HTERT RPE-1 (cell line): ENCODE measurements around the gene CEBPG.

Experiments
- in situ Hi-C: fragments of 300-500 bp; cut with MboI; formaldehyde crosslinking; loops from 4 replicates; pipeline ENCODE4 v1.14.3; 2020; ENCODE audit warnings: low sequenced_read_pairs

CEBPG gene

DNA sequence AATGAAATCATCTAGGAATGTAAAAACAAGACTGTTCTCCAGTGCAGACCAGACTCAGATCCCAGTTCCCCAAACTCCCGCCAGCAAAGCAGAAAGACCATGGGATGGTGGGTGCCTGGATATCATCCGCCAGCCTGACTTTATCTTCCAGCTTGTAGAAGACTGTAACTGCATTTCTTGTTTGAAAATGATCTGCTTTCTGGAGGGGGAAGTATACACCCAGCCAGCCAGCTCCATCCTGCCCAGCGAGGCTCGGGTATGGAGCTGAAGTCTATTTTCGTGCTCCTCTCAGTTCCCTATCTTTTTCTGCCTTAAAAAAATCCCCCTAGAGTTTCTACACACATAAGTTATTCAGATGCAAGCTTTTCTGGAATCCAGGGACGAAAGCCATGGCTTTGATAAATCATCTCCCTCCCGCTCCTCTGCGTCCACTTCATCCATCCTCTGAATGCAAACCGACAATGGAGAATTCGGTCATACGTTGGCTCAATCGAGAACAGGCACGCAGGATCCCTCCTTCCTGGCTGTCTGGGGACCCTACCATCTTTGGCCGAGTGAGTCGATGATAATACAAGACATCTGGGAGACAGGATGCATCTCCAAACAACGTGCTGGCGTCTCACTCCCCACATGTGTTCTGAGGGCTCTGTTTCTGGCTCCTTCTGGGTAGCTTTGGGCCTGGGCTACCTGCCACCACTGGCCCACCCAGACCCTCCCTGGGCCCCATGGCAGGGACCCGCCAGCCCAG, 31.2 kb downstream of the CEBPG start:
- in situ Hi-C loops = no loop called here

DNA sequence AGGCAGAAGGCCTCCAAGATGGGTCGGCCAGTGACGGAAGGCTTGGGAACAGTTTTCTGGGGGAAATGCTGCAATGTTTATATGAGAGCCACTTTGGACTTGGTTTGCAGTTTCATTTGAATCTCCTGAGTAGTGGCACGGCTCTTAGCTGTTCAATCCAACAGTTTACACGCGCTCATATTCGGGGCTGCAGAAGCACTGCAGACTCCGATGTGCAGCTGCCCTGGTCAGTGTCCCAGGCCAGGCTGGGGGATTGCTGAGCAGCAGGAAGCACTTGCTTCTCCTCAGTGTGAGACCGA, 31.7 kb downstream of the CEBPG start:
- in situ Hi-C loops = no loop called here

DNA sequence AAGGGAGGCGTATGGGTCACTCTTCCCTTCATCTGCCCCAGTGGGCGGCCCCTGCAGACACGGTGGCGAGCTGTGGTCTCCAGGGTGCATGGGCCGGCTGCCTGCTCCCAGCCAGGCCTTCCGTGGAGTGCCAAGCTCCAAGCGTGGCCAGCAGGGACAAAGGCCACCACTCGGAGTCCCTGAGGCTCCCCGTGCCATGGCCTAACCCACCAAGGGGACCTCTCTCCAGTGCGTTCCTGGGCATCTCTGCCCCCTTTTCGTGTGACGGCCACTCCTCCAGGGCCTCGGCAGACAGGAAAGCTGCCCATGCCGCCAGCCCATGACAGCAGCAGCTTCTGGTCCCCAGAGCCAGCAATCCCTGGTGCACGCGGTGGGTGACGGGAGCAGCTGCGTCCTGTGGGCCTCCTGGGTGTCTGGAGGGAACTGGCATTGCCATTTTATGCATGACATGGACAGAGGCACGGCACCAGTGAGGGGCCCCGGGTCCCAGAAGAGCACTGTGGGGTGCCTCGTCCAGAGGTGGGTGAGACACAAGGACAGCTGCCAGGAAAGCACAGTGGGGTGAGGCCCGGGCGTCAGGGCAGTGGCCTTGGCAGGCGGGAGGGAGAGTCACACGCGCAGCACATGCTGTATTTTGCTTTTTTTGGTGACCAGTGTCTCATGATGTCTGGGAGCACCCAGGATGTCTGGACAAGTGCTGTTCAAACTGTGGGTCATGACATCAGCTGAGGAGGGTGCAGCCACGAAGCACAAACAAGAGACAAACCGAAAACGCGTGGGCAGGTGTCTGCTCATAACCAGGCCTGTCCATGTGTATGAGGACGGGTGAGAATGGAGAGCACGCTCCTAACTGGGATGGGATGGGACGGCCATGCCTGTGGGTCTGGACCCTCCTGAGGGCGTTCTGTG, 32.3 kb downstream of the CEBPG start:
- in situ Hi-C loops = no loop called here

DNA sequence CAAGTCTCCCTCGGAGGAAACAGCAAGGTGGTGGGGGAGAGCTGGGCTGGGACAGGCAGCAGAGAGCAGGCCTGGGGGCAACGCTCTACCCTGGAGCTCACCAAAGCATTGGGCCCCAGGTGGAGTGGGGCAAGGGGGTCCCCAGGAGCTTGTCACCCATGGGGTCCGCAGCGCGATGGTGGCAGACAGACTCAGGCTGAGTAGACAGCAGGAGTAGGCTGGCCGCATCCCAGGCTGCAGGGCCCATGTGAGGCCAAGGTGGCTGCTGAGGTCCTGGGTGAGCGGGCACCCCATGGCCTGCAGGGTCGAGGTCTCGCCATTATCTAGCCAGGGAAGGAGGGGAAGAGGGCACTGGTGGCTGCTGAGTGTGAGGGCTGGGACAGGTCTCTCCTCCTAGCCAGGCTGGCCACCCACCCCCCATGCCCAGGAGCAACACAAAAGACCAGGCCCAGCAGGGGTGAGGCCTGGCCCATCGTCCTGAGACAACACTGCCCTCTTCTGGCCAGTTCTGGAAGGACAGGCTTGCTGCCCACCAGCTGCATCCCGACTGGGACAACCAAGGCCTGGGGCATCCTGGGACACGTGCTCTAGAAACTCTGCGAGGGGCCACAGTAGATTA, 33.1 kb downstream of the CEBPG start:
- in situ Hi-C loops = no loop called here

DNA sequence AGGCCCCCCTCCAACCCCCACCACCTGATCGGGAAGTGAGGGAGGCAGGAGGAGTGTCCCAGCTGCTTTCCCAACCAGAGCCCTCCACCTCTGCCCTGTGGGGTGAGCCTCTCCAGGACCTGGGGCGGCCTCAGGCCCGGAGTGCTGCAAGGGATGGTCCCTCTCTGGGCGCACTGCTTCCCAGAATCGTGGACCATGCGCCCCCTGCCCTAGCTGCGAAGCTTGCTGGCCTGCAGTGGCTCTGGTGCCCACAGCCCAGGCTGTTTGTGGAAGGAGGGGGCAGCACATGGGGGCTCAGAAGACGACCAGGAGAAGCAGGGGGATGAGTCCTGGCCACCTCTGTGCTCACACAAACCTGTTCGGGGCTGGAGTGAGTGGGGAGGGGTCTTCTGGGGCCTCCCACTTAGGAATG, 33.6 kb downstream of the CEBPG start:
- in situ Hi-C loops = no loop called here

DNA sequence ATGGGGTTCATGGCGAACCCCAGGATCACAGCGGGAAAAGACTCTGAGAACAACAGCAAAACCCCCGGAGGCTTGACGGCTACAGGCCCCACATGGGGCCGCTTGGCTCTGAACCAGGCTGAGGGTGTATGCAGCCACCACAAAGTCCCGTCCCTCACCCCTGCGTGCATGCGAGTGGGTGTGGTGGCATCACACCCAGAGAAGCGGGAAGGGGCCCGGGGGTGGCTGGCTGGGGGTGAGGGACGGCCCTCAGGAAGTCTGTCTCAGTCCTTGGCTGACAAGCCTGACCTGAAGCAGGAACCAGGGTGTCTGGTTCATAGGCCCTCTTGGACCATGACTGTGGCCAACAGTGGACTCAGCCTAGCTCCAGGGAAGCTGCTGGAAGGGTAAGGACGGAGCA, 34.2 kb downstream of the CEBPG start:
- in situ Hi-C loops = no loop called here

DNA sequence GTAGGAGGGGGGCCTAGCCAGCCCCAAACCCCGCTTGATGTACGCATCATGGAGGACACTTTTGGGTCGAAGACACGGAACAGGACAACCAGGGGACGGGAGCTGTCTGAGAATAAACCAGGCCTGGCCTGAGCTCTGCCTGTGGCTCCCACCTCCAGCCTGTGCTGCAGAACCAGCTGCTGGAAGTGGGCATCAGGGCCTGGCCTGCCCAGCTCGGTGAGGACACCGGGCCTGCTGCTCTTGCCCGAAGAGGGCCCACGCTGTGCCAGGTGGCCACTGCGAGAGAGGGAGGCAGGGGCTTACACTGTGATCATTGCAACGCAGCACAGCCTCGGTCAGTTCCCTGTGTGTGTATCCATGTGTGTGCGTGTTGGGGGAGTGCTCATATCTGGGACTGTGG, 34.6 kb downstream of the CEBPG start:
- in situ Hi-C loops = no loop called here

DNA sequence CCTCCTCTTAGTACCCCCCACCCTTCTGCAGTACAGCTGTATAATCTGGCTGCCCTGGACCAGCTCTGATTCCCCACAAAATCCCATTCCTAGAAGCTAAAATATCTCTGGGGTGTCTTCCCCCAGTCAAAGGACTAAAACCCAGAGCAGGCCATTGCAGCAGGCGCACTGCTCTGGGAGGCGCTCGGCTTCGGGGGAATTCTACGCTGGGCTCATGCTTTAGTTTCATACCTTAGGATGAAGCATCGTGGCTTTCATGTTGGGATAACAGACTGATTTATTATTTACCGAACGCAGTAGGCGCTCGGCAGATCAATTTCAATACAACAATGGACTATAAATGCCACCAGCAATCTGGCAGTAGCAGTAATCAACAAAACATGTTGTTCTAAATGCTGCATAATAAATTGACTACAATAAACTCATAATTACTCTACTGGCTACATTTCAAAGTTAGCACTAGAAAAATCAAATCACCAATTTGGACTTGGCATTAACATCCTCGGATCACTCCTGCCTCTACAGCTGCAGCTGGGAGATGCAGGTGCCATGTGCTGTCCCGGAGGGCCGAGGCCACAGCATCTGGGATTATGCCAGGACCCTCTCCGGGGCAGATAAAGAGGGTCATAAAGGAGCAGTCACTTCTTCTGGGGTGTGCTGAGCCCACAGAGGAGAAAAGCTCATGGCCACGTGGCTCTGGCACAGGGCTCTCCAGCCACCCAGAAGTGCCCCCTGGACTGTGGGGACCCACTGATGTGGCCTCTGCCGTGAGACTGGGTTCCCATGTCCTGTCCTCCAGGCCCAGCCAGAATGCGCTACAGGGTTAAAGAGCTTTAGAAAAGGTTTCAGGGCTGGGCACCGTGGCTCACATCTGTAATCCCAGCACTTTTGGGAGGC, 35.3 kb downstream of the CEBPG start:
- in situ Hi-C loops = no loop called here

DNA sequence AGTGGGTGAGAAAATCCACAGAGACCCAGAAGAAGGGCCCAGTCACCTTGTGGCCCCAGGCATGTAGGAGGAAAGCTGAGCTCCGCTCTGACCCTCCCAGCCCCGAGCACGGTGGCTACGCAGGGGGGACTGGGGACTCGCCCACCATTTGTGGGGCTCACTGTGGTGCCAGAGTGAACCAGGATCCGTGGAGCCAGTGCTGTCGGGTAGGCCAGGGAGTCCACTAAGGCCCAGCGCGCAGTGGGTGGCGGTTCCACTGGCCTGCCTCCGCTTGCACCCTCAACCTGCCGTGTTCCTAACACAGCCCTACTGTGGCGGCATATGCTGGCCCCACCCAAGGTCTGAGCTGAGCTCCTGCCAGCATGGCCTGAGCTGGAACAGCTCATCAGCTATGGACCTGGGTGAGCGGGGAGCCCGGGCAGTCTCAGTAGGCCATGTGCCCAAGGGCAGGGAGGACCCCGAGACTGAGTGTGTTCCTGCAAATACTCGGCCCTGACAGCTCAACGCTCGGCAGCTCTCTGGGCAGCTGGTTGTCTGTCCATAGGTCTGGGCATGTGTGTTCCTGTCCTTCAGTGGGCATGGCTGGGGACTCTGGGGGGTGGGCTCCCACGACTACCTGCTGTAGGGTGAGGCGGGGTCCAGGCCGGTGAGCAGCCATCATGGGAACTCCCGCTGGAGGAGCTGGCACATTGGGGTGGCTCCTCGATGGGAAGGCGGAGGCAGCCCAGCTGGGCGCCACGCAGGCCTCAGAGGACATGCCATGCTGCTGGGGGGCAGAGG, 36.6 kb downstream of the CEBPG start:
- in situ Hi-C loops = no loop called here

DNA sequence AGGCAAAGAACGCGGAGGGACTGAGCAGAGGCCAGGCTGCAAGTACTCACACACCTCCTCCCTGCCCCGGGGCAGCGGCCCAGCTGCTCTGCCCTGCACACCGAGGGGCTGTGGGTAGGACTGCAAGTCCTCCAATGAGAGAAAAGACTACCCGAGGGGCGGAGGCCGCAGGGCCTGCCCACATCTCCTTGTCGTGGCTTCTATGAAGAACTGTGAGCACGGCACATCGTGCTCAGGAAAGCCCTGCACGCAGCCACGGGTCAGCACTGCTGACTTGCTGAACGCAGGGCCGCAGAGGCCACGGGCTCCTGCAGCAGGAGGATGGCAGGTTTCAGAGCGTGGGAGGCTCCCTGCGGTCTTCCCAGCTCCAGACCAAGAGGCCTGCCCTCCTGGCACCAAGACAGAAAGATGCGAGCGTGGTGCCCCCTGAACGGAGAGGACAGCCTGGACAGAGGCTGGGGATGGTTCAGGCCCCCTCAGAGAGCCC, 37.4 kb downstream of the CEBPG start:
- in situ Hi-C loops = no loop called here

DNA sequence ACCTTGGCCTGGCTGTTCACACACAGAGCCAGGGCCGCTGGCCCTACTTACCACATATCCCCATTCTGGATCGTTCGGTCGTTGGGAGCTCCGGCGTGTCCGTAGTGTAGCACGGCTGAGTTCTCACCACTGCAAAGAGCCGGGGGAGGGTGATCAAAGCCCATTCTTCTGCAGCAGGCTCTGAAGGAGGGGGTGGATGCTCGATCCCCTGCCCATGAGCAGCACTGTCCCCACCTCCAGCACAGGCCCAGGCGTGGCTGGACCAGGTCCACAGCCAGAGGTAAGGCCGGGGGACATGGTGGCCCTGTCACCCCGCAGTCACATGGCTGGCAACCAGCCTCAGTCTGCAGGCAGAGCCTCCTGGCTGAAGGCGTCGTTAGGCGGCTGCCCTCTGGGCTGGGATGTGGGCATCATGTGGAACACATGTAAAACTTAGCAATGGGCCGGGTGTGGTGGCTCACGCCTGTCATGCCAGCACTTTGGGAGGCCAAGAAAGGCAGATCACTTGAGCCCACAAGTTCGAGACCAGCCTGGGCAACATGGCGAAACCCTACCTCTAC, 38.2 kb downstream of the CEBPG start:
- in situ Hi-C loops = no loop called here

DNA sequence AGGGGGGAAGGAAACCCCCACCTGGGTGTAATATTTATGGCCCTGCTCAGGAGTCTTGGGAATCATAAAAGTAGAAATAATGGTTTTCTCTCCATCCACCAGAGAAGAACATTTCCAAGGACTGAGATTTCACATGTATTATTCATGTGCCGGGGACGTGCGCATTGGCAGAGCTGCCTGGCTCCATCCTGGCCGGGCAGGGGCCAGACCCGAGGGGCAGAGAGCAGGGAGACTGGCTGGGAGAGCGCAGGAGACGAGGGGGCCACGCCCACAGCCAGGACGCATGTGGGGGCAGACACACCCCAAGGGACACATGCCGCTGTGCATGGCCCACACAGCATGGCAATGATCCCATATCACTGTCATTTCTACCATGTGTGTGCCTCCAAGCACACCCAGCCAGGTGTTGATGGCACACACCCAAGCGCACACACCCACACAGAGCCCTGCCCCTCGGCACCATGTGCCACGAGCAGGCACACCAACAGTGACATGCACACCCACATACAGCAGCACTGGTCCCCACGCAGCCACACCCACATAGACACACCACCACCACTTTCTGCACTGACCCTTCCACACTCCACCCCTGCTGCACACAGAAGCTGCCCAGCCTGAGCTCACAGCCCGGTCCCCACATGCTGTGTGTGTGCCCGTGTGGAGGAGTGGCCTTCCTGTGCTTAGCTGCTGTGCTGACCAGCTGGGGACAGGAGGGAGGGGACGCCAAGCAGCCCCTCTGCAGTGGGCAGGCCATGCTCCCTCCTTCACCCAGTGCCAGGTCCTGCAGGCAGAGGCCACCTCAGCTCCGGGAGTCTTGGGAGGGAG, 39.3 kb downstream of the CEBPG start:
- in situ Hi-C loops = no loop called here

DNA sequence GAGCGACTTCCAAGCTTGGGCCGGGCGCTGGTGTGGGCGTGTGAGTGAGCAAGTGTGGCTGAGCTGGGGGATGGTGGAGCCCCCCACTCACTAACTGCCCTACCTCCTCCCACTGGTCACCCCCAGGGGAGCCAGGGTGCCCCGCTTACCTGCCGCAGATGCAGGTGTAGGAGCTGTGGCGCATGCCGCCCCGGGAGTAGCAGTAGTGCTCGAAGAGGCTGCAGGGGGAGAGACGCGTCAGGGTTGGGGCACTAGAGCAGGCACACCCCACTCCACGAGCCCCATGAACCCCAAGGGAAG, 39.9 kb downstream of the CEBPG start:
- in situ Hi-C loops = no loop called here

DNA sequence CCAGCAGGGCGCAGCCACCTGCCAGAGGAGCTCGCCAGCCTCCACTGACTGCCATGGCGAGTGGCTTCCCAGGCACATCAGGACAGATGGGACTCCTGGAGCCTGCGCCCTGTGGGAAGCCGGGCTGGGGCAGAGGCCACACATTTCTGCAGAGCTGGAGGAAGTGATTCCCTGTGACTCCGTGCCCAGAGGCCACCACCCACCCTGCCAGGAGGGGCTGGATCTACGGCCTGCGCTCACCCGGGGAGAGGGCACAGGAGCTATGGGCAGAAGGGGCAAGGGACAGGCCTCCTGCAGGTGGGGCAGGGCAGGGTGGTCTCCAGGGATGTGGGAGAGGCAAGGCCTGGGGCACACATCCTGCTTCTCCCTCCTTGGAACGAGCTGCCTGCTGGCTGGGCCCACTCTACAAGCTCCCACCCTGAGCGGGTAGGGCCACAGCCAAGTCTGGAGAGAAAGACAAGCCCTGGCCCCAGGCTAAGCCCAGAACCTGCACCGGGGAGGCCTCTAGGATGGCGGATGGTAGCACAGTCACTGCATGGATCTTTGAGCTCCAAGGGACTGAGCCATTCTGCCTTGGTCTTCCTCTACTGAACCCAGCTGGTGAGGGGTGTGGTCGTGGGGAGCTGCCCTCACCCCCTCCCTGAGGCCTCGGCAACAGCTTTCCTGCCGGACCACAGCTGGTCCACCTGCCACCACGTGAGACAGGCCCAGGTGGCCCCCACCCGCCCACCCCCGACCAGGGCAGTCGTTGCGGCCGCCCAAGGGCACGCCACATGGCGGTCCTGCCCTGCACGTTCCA, 40.6 kb downstream of the CEBPG start:
- in situ Hi-C loops = no loop called here

DNA sequence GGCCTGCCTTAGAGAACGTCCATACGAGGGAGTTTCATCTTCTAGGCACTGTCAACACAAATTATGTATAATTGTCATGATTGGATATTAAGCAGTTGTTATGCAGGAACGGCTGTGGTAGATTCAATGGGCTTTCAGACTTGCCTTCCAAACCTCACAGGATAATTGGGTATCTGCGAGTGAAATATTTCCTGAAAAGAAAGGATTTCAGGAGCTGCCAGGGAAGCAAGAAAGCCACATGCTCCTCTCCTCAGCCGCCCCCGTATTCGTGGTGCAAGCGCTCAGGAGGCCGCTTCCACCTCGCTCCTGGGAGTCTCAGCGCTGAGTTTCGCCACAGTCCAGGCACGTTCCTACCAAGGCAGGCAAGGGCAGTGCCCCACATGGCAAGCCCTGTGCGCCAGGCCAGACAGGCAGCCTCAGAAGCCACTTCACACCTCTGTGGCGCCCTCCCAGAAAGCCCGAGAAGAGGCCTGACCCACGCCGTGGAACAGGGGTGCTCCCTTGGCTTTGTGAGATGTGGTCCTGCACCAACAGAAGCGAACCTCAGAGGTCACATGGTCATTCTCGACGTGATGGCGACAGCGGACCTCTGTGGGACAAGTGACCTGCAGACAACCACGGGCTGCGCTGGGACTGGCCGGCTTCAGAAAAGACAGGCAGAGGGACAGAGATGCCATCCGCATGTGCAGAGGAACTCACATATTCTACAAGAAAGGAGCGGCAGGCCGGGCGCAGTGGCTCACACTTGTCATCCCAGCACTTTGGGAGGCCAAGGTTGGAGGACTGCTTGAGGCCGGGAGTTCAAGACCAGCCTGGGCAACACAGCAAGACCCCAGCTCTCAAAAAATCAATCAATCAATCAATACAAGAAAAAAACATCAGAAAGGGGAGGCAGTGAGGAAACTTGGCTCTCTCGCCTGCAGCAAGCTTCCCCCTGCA, 41.4 kb downstream of the CEBPG start:
- in situ Hi-C loops = no loop called here

DNA sequence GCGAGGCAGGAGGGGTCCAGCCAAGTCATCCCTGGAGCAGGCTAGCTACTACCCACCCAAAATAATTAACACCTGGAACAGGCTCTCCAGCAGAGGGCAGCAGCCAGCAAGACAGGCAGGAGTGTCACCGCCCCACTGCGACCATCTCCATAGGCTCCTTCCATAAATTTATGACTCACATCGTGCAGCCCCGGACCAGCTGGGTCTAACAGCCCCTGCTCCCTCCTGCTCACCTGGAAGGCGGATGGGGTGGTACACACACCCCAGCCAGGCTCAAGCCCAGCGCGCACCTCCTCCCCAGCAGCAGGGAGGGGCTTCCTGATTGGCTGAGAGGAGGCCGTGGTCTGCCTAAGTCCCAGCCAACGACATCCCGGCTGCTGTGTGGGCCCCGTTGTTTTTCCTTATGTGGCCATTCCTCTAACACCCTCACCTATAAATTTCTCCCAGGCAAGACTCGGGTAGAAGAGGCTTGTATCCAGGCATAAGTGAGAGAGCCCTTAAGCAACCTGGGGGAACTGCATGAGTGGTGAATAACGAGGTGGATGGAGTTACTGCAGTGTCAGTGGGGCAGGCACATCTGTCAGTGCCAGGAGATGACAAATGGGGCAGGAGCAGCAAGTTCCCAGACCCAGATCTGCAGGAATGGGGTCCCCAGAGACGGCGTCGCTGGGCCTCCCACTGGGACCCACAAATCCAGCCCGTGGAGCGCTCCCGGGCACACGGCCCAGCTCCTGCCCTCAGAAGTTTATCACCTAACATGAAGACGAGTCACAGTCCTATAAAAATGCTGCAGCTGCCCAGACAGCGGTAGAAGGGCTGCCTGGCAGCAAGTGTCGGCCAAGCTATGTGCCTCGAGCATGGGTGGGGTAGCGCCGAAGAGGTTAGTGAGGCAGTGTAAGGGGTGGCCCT, 43.1 kb downstream of the CEBPG start:
- in situ Hi-C loops = no loop called here
